Nephron progenitor cell (in vitro differentiated cells): ENCODE measurements around the gene GMDS.
A peak's percentile ranks its signal among the peaks of the same experiment; 100 is the strongest.

Source experiments
- DNase-seq: peaks from one replicate; pipeline ENCODE4 v3.0.0; 2021
- H3K27ac Mint-ChIP-seq: 2 replicates; pipeline ENCODE4 v1.8.0; 2021; ENCODE audit warnings: mild to moderate bottlenecking, moderate library complexity, mixed read lengths
- H3K27me3 Mint-ChIP-seq: 2 replicates; pipeline ENCODE4 v1.8.0; 2021; ENCODE audit warnings: mild to moderate bottlenecking, low read depth, mixed read lengths; ENCODE audit not compliant: poor library complexity
- H3K36me3 Mint-ChIP-seq: 2 replicates; pipeline ENCODE4 v1.8.0; 2021; ENCODE audit warnings: low read depth, mixed read lengths
- H3K4me1 Mint-ChIP-seq: 2 replicates; pipeline ENCODE4 v1.8.0; 2021; ENCODE audit warnings: mixed read lengths
- H3K4me3 Mint-ChIP-seq: 2 replicates; pipeline ENCODE4 v1.8.0; 2021; ENCODE audit warnings: mild to moderate bottlenecking, moderate library complexity, mixed read lengths
- H3K9me3 Mint-ChIP-seq: 2 replicates; pipeline ENCODE4 v1.8.0; 2021; ENCODE audit warnings: mild to moderate bottlenecking, moderate library complexity, mixed read lengths
- CTCF ChIP-seq: fragments of 200-600 bp; sonication (generic); IDR thresholded peaks from 2 replicates; pipeline ENCODE4 v1.5.0; 2021; ENCODE audit warnings: antibody characterized with exemption

Gene GMDS

GRCh38 chr6:1764397-1764987 lies 480.9 kb downstream of the GMDS start:
- H3K4me1 Mint-ChIP-seq, result peaks cover 92% of the 10 kb centered on the region
- peaks cover 3% of the 10 kb centered on the region for H3K27me3 Mint-ChIP-seq
- H3K4me3 Mint-ChIP-seq, result no peak overlapping the region
- TF ChIP-seq CTCF, result no peak
- no peak for DNase-seq
- no peaks in the 10 kb centered on the region for H3K9me3 Mint-ChIP-seq
- H3K36me3 Mint-ChIP-seq, result no peaks in the 10 kb centered on the region
- H3K27ac Mint-ChIP-seq, result peak overlapping the region; percentile 40

GRCh38 chr6:1763404-1763803 lies 482.0 kb downstream of the GMDS start:
- Mint-ChIP-seq H3K36me3 (no peaks in the 10 kb centered on the region), H3K27me3 (peaks cover 3% of the 10 kb centered on the region), H3K4me3 (no peak overlapping the region), H3K4me1 (peaks cover 89% of the 10 kb centered on the region), H3K9me3 (no peaks in the 10 kb centered on the region), H3K27ac (no peak overlapping the region)
- no peak for TF ChIP-seq CTCF
- DNase-seq, result no peak

GRCh38 chr6:1762203-1762602 lies 483.2 kb downstream of the GMDS start:
- no peak overlapping the region for H3K4me3 Mint-ChIP-seq
- no peak for TF ChIP-seq CTCF
- H3K4me1 Mint-ChIP-seq, result peaks cover 89% of the 10 kb centered on the region
- no peaks in the 10 kb centered on the region for H3K9me3 Mint-ChIP-seq
- H3K27ac Mint-ChIP-seq, result no peak overlapping the region
- no peaks in the 10 kb centered on the region for H3K36me3 Mint-ChIP-seq
- no peak for DNase-seq
- peaks cover 3% of the 10 kb centered on the region for H3K27me3 Mint-ChIP-seq

GRCh38 chr6:1761477-1761877 lies 483.9 kb downstream of the GMDS start:
- H3K27me3 Mint-ChIP-seq, result peaks cover 3% of the 10 kb centered on the region
- no peaks in the 10 kb centered on the region for H3K9me3 Mint-ChIP-seq
- no peaks in the 10 kb centered on the region for H3K36me3 Mint-ChIP-seq
- no peak overlapping the region for H3K4me3 Mint-ChIP-seq
- peaks cover 93% of the 10 kb centered on the region for H3K4me1 Mint-ChIP-seq
- no peak for DNase-seq
- no peak overlapping the region for H3K27ac Mint-ChIP-seq
- no peak for TF ChIP-seq CTCF

GRCh38 chr6:1760876-1761275 lies 484.5 kb downstream of the GMDS start:
- Mint-ChIP-seq H3K9me3 (peaks cover under 1% of the 10 kb centered on the region), H3K27me3 (peaks cover 3% of the 10 kb centered on the region), H3K36me3 (no peaks in the 10 kb centered on the region), H3K4me3 (no peak overlapping the region), H3K4me1 (peaks cover 87% of the 10 kb centered on the region), H3K27ac (no peak overlapping the region)
- TF ChIP-seq CTCF, result no peak
- DNase-seq, result no peak

GRCh38 chr6:1759870-1760269 lies 485.5 kb downstream of the GMDS start:
- peaks cover 77% of the 10 kb centered on the region for H3K4me1 Mint-ChIP-seq
- H3K27ac Mint-ChIP-seq, result peak overlapping the region; percentile 78
- no peak overlapping the region for H3K4me3 Mint-ChIP-seq
- H3K27me3 Mint-ChIP-seq, result peaks cover 3% of the 10 kb centered on the region
- TF ChIP-seq CTCF, result no peak
- DNase-seq, result peak; percentile 50
- peaks cover 10% of the 10 kb centered on the region for H3K9me3 Mint-ChIP-seq
- H3K36me3 Mint-ChIP-seq, result peaks cover 3% of the 10 kb centered on the region
